Right lobe of liver (tissue), 6 donors: ENCODE measurements around the gene DPP10. TPM values are rescaled to one million over a fixed set of nuclear protein-coding genes. Genes with fewer than 3 reads are reported as not detected.
"Not testable (repeated sequence)": the region's sequence is repeated elsewhere in the genome, so short reads cannot be mapped to it uniquely, and the experiment has no call there.

ENCODE experiments used
- ATAC-seq, 4 donors: fragments of 200-7000 bp; cut with Tn5 transposase; one replicate each; pipeline ENCODE4 v1.9.1; 2020; ENCODE audit warnings: mild to moderate bottlenecking in 4 of 4, moderate library complexity in 4 of 4
- DNase-seq, 3 donors: peaks; one replicate each; pipeline ENCODE4 v3.0.0-alpha.2; 2020
- H3K27ac ChIP-seq, 3 donors: fragments of 200-600 bp; one replicate each; pipeline ENCODE4 v1.8.0; 2022
- H3K27me3 ChIP-seq, 2 donors: fragments of 200-600 bp; one replicate each; pipeline ENCODE4 v1.8.0; 2022
- H3K36me3 ChIP-seq, 4 donors: fragments of 200-600 bp; sonication (generic) in 1 of 4; one replicate each; pipeline versions ENCODE4 v1.5.1 to v1.8.0; 2017 to 2022; ENCODE audit warnings: control low read depth in 1 of 4
- H3K4me1 ChIP-seq, 4 donors: fragments of 200-600 bp; sonication (generic) in 1 of 4; one replicate each; pipeline versions ENCODE4 v1.5.1 to v1.8.0; 2017 to 2022; ENCODE audit warnings: control low read depth in 1 of 4
- H3K4me3 ChIP-seq, 3 donors: fragments of 200-600 bp; one replicate each; pipeline ENCODE4 v1.8.0; 2022
- H3K9me3 ChIP-seq, 4 donors: fragments of 200-600 bp; sonication (generic) in 1 of 4; one replicate each; pipeline versions ENCODE4 v1.5.1 to v1.8.0; 2017 to 2022; ENCODE audit warnings: control low read depth in 1 of 4
- POLR2A ChIP-seq: fragments of 450-650 bp; IDR thresholded peaks from one replicate; pipeline ENCODE4 v1.6.1; 2017; ENCODE audit warnings: antibody characterized with exemption, mild to moderate bottlenecking
- WGBS: methylation state at CpG from one replicate; pipeline ENCODE4 v1.1.6; 2018; ENCODE audit warnings: low coverage, low lambda C conversion rate; ENCODE audit not compliant: insufficient coverage; ENCODE audit errors: missing lambda C conversion rate; 5-methylcytosine and 5-hydroxymethylcytosine counted together
- intact Hi-C, 2 donors: fragments of 100-400 bp; cut with DNase I; formaldehyde crosslinking; loops; one replicate each; pipeline versions ENCODE4 v1.11.2 to v1.14.1; 2022
- total RNA-seq, 6 experiments: library from RNA; depleted of rRNA in 2 of 6; stranded (reverse); fragments of >200 nt in 2 of 6; fragmentation: NEBNext Ultra II Directional in 3 of 6; extraction: Animal tissue kit (Norgen Biotek cat#: 25700) in 3 of 6; gene quantifications; one replicate each; pipeline versions ENCODE4 v1.1.0 to v1.2.4, GENCODE V29; 2016 to 2023
- TF ChIP-seq, protein P1 (sequence below), 4 donors: fragments of 200-600 bp in 3 of 4; fragments of 450-650 bp in 1 of 4; IDR thresholded peaks; one replicate each; pipeline versions ENCODE4 v1.5.1 to v1.8.0; 2016 to 2022; ENCODE audit warnings: antibody characterized with exemption in 4 of 4, mild to moderate bottlenecking in 2 of 4
- donor health status: DM: no; HTN: yes; CAD: no.
- donor health status: DM: no; HTN: no; CAD: no.
- donor health status: DM: no; HTN: no; CAD: no.
- donor health status: DM: no; HTN: yes; CAD: no.
- donor health status: DM: no; HTN: yes; CAD: no.

DPP10 gene
- total RNA-seq, 6 experiments from 2014 or later: 0.09 to 0.19 (median 0.15) TPM; not detected in 2

DNA sequence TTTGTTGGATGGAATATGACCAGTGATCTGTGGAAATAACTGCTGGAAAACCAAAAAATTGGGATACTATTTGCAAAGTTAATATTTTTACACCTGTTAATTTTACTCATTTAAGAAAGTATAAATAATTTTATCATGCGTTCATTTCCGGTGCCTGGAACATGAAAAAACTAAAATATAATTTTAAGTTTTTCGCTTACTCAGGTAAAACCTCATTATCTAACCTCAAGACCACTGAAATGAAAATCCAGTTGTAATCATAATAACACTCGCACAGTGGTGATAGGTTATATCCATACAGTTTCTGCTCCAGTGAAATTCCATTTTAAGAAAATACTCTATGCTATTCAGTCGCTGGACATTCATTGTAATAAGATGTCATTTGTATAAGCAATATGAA, 517.9 kb downstream of the DPP10 start:
- Histone ChIP-seq H3K9me3 (no peaks in the 10 kb centered on the region), H3K36me3 (no peaks in the 10 kb centered on the region), H3K27ac (no peak overlapping the region), H3K27me3 (no peaks in the 10 kb centered on the region), H3K4me1 (no peaks in the 10 kb centered on the region), H3K4me3 (no peak overlapping the region)
- intact Hi-C loops: no loop called here
- 58% methylated on average over 5 of the region's 5 CpGs for WGBS
- ATAC-seq (no peak), DNase-seq (no peak)
- no peak for TF ChIP-seq POLR2A
- TF ChIP-seq, protein P1, sequence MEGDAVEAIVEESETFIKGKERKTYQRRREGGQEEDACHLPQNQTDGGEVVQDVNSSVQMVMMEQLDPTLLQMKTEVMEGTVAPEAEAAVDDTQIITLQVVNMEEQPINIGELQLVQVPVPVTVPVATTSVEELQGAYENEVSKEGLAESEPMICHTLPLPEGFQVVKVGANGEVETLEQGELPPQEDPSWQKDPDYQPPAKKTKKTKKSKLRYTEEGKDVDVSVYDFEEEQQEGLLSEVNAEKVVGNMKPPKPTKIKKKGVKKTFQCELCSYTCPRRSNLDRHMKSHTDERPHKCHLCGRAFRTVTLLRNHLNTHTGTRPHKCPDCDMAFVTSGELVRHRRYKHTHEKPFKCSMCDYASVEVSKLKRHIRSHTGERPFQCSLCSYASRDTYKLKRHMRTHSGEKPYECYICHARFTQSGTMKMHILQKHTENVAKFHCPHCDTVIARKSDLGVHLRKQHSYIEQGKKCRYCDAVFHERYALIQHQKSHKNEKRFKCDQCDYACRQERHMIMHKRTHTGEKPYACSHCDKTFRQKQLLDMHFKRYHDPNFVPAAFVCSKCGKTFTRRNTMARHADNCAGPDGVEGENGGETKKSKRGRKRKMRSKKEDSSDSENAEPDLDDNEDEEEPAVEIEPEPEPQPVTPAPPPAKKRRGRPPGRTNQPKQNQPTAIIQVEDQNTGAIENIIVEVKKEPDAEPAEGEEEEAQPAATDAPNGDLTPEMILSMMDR (IDR thresholded peaks at IDR 0.05): no peak

GRCh38 chr2:114962532-114962931, 520.1 kb downstream of the DPP10 start:
- DNase-seq: no peak
- no peaks in the 10 kb centered on the region for H3K27me3 ChIP-seq
- intact Hi-C loops: no loop called here
- no peak overlapping the region for H3K27ac ChIP-seq
- WGBS: 56% methylated on average over 3 of the region's 3 CpGs
- no peak overlapping the region for H3K4me3 ChIP-seq
- no peak for TF ChIP-seq POLR2A
- TF ChIP-seq, protein P1 (IDR thresholded peaks at IDR 0.05): no peak
- H3K36me3 ChIP-seq: no peaks in the 10 kb centered on the region
- ATAC-seq: no peak
- H3K9me3 ChIP-seq: no peaks in the 10 kb centered on the region
- H3K4me1 ChIP-seq: no peaks in the 10 kb centered on the region

GRCh38 chr2:114968748-114969400, 526.4 kb downstream of the DPP10 start:
- H3K36me3 ChIP-seq: no peaks in the 10 kb centered on the region
- H3K9me3 ChIP-seq: no peaks in the 10 kb centered on the region
- H3K4me1 ChIP-seq: no peaks in the 10 kb centered on the region
- 29% methylated on average over 2 of the region's 2 CpGs for WGBS
- H3K27ac ChIP-seq: no peak overlapping the region
- H3K4me3 ChIP-seq: no peak overlapping the region
- intact Hi-C loops: no loop called here
- TF ChIP-seq, protein P1 (IDR thresholded peaks at IDR 0.05): no peak
- no peak for TF ChIP-seq POLR2A
- ATAC-seq: no peak
- no peaks in the 10 kb centered on the region for H3K27me3 ChIP-seq
- DNase-seq: no peak

DNA sequence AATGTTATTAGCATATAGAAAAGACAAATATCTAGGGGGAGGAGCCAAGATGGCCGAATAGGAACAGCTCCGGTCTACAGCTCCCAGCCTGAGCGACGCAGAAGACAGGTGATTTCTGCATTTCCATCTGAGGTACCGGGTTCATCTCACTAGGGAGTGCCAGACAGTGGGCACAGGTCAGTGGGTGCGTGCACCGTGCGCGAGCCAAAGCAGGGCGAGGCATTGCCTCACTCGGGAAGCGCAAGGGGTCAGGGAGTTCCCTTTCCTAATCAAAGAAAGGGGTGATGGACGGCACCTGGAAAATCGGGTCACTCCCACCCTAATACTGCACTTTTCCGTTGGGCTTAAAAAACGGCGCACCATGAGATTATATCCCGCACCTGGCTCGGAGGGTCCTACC, 561.9 kb downstream of the DPP10 start:
- 74% methylated on average over 13 of the region's 19 CpGs for whole genome bisulfite sequencing
- H3K27me3 ChIP-seq, intact Hi-C loops, ATAC-seq, H3K27ac ChIP-seq, H3K4me3 ChIP-seq, DNase-seq, H3K9me3 ChIP-seq, H3K36me3 ChIP-seq, H3K4me1 ChIP-seq: not testable (repeated sequence)

- H3K36me3 ChIP-seq: no peaks in the 10 kb centered on the region
- H3K27ac ChIP-seq: no peak overlapping the region
- DNase-seq: peak in 1 of 3 donors; percentile 34
- H3K4me3 ChIP-seq: no peak overlapping the region
- TF ChIP-seq, protein P1 (IDR thresholded peaks at IDR 0.05): no peak
- no peak for TF ChIP-seq POLR2A
- intact Hi-C loops: no loop called here
- WGBS: no CpG with 5 or more reads among the region's 4 CpGs
- H3K9me3 ChIP-seq: no peaks in the 10 kb centered on the region
- H3K27me3 ChIP-seq: no peaks in the 10 kb centered on the region
- no peaks in the 10 kb centered on the region for H3K4me1 ChIP-seq
- no peak for ATAC-seq
These were observed 569.3 kb downstream of the DPP10 start for GRCh38 chr2:115011721-115012120.

DNA sequence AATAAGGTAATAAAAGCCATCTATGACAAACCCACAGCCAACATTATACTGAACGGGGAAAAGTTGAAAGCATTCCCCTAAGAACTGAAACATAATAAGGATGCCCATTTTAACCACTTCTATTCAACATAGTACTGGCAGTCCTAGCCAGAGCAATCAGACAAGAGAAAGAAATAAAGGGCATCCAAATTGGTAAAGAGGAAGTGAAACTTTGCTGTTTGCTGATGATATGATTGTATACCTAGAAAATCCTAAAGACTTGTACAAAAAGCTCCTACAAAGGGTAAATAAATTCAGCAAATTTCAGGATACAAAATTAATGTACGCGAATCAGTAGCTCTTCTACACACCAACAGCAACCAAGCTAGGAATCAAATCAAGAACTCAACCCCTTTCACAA, 579.6 kb downstream of the DPP10 start:
- H3K4me3 ChIP-seq, H3K27ac ChIP-seq, H3K27me3 ChIP-seq, H3K4me1 ChIP-seq, DNase-seq, H3K36me3 ChIP-seq, intact Hi-C loops, ATAC-seq, H3K9me3 ChIP-seq: not testable (repeated sequence)
- 81% methylated on average over 3 of the region's 3 CpGs for WGBS
